Measurements from ENCODE around the gene SDK1.

GRCh38 chr7:3725155-3726059 lies 424.4 kb downstream of the SDK1 start:
- TF ChIP-seq TEAD4 (CRISPR knock-in tag; IDR thresholded peaks at IDR 0.05), result no peak
- TF ChIP-seq ATF3 (CRISPR knock-in tag; conservative IDR thresholded peaks at IDR 0.05), result no peak
- no peak for TF ChIP-seq ELF4 (CRISPR knock-in tag; IDR thresholded peaks at IDR 0.05; ENCODE audit: low read depth)
- TF ChIP-seq CTCF (IDR thresholded peaks at IDR 0.05), result no peak
- TF ChIP-seq CREB1 (CRISPR knock-in tag; IDR thresholded peaks at IDR 0.05), result no peak
- TF ChIP-seq GABPB1 (CRISPR knock-in tag; IDR thresholded peaks at IDR 0.05), result no peak
- no peak for TF ChIP-seq NFYB (CRISPR knock-in tag; conservative IDR thresholded peaks at IDR 0.05; ENCODE audit: low read depth)
- TF ChIP-seq MAX (CRISPR knock-in tag; IDR thresholded peaks at IDR 0.05), result no peak
- TF ChIP-seq ZNF121 (CRISPR knock-in tag; IDR thresholded peaks at IDR 0.05), result no peak
- TF ChIP-seq ESRRA (CRISPR knock-in tag; IDR thresholded peaks at IDR 0.05; ENCODE audit: borderline replicate concordance), result no peak

Data from WTC11 (cell line).